Activated CD4-positive, alpha-beta T cell treated with anti-CD3 and anti-CD28 coated beads, Interleukin-2, amount 50 U/mL, for 16 hours (primary cell): ENCODE measurements around the gene LTA.

Source experiments
- DNase-seq: peaks from one replicate; pipeline ENCODE4 v3.0.0-alpha.2; 2020

Gene LTA

DNA sequence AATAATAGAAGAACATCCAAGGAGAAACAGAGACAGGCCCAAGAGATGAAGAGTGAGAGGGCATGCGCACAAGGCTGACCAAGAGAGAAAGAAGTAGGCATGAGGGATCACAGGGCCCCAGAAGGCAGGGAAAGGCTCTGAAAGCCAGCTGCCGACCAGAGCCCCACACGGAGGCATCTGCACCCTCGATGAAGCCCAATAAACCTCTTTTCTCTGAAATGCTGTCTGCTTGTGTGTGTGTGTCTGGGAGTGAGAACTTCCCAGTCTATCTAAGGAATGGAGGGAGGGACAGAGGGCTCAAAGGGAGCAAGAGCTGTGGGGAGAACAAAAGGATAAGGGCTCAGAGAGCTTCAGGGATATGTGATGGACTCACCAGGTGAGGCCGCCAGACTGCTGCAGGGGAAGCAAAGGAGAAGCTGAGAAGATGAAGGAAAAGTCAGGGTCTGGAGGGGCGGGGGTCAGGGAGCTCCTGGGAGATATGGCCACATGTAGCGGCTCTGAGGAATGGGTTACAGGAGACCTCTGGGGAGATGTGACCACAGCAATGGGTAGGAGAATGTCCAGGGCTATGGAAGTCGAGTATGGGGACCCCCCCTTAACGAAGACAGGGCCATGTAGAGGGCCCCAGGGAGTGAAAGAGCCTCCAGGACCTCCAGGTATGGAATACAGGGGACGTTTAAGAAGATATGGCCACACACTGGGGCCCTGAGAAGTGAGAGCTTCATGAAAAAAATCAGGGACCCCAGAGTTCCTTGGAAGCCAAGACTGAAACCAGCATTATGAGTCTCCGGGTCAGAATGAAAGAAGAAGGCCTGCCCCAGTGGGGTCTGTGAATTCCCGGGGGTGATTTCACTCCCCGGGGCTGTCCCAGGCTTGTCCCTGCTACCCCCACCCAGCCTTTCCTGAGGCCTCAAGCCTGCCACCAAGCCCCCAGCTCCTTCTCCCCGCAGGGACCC lies 2.3 kb downstream of the LTA start:
- DNase-seq, result peak; percentile 59

DNA sequence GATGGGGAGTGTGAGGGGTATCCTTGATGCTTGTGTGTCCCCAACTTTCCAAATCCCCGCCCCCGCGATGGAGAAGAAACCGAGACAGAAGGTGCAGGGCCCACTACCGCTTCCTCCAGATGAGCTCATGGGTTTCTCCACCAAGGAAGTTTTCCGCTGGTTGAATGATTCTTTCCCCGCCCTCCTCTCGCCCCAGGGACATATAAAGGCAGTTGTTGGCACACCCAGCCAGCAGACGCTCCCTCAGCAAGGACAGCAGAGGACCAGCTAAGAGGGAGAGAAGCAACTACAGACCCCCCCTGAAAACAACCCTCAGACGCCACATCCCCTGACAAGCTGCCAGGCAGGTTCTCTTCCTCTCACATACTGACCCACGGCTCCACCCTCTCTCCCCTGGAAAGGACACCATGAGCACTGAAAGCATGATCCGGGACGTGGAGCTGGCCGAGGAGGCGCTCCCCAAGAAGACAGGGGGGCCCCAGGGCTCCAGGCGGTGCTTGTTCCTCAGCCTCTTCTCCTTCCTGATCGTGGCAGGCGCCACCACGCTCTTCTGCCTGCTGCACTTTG lies 3.3 kb downstream of the LTA start, which contains the start of gene TNF:
Gene TNF, plus strand, starts transcription at position 231 of the 567 bp plus-strand sequence. Its CDS starts 177 bp downstream, at position 408.
- DNase-seq, result peak; percentile 96

DNA sequence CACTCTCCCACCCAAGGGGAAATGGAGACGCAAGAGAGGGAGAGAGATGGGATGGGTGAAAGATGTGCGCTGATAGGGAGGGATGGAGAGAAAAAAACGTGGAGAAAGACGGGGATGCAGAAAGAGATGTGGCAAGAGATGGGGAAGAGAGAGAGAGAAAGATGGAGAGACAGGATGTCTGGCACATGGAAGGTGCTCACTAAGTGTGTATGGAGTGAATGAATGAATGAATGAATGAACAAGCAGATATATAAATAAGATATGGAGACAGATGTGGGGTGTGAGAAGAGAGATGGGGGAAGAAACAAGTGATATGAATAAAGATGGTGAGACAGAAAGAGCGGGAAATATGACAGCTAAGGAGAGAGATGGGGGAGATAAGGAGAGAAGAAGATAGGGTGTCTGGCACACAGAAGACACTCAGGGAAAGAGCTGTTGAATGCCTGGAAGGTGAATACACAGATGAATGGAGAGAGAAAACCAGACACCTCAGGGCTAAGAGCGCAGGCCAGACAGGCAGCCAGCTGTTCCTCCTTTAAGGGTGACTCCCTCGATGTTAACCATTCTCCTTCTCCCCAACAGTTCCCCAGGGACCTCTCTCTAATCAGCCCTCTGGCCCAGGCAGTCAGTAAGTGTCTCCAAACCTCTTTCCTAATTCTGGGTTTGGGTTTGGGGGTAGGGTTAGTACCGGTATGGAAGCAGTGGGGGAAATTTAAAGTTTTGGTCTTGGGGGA lies 4.0 kb downstream of the LTA start:
- DNase-seq, result no peak

DNA sequence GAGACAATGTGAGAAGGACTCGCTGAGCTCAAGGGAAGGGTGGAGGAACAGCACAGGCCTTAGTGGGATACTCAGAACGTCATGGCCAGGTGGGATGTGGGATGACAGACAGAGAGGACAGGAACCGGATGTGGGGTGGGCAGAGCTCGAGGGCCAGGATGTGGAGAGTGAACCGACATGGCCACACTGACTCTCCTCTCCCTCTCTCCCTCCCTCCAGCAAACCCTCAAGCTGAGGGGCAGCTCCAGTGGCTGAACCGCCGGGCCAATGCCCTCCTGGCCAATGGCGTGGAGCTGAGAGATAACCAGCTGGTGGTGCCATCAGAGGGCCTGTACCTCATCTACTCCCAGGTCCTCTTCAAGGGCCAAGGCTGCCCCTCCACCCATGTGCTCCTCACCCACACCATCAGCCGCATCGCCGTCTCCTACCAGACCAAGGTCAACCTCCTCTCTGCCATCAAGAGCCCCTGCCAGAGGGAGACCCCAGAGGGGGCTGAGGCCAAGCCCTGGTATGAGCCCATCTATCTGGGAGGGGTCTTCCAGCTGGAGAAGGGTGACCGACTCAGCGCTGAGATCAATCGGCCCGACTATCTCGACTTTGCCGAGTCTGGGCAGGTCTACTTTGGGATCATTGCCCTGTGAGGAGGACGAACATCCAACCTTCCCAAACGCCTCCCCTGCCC lies 4.9 kb downstream of the LTA start:
- DNase-seq, result peak; percentile 81

DNA sequence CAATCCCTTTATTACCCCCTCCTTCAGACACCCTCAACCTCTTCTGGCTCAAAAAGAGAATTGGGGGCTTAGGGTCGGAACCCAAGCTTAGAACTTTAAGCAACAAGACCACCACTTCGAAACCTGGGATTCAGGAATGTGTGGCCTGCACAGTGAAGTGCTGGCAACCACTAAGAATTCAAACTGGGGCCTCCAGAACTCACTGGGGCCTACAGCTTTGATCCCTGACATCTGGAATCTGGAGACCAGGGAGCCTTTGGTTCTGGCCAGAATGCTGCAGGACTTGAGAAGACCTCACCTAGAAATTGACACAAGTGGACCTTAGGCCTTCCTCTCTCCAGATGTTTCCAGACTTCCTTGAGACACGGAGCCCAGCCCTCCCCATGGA lies 5.5 kb downstream of the LTA start:
- DNase-seq, result no peak

DNA sequence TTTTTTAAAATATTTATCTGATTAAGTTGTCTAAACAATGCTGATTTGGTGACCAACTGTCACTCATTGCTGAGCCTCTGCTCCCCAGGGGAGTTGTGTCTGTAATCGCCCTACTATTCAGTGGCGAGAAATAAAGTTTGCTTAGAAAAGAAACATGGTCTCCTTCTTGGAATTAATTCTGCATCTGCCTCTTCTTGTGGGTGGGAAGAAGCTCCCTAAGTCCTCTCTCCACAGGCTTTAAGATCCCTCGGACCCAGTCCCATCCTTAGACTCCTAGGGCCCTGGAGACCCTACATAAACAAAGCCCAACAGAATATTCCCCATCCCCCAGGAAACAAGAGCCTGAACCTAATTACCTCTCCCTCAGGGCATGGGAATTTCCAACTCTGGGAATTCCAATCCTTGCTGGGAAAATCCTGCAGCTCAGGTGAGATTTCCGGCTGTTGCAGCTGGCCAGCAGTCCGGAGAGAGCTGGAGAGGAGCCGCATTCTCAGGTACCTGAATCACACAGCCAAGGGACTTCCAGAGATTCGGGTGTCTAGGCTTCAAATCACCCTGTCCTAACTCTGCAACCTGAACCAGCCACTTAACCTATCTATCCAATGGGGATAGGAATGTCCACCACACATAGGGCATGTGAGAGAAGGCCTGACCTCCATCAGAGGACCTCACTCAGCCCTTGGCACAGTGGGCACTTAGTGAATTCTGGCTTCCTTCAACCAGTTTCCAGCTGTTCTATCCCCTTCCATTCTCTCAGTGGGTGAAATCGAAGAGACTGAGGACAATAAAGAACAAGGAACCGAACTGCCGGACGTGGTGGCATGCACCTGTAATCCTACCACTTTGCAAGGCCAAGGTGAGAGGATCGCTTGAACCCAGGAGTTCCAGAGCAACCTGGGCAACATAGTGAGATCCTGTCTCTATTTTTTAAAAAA lies 6.4 kb downstream of the LTA start:
- DNase-seq, result no peak

DNA sequence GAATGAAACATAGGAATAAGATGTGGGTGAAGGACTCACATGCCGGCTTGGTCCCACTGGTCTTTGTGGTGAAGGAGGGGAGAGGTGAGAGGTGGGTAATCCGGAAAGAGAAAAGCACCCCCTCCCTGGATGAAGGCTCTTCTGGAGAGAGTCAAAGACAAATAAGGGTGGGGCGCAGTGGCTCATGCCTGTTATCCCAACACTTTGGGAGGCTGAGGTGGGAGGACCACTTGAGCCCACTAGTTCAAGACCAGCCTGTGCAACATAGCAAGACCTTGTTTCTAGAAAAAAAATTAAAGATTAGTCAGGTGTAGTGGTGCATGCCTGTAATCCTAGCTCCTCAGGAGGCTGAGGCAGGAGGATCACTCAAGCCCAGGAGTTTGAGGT lies 7.0 kb downstream of the LTA start:
- no peak for DNase-seq

DNA sequence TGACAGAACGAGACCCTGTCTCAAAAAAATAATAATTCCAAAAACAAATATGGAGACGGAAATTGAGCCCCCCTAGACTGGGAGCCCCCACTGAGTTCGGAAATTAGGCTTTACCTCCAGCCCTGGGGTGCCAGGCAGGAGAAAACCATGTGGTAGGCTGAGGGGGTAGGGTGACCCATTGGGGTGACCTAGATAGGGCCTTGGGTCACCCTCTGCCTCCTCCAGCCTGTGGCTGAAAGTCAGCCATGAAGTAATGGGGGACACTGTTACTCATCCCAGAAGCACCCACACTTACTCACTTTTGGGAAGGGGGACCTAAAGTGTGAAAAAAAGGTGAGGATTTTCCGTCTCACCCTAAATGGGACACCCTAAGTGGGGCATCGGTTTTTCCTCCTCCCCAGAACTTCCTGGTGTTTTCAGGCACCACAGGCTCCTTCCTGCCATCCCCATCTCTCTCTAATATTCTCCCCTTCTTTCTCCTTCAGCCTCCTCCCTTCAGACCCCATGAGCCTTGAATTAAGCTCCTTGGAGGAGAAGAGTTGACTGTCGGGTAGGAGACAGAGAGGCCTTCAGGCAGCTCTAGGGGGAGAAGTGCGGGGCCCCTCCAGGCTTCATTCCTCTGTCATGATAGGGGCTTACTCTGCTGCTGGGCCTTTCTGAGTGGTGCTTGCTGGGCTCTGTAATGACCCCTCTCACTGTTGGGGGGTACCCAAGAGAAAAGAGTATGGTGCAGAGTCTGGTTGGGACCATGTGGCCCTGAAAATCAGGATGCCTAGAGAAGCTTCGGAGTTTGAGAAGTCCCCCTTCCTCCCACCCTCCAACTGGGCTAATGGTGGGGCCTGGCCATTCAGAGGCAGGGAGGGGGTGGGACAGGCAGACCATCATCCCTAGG lies 7.7 kb downstream of the LTA start:
- peak; percentile 53 for DNase-seq

DNA sequence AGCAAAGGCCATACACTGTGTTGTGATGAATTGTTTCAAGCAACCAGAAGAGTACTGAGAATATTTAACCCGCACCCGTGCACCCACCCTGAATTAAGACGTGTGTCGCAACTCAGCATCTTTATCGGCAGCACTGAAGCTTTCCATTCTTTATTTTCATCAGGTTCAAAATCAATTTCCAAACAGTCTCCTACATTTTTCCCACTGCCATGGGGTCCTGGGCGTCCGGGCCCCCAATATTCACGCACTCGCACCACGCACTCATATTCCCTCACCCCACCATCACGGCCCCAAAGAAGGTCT lies 8.3 kb downstream of the LTA start:
- DNase-seq, result no peak

DNA sequence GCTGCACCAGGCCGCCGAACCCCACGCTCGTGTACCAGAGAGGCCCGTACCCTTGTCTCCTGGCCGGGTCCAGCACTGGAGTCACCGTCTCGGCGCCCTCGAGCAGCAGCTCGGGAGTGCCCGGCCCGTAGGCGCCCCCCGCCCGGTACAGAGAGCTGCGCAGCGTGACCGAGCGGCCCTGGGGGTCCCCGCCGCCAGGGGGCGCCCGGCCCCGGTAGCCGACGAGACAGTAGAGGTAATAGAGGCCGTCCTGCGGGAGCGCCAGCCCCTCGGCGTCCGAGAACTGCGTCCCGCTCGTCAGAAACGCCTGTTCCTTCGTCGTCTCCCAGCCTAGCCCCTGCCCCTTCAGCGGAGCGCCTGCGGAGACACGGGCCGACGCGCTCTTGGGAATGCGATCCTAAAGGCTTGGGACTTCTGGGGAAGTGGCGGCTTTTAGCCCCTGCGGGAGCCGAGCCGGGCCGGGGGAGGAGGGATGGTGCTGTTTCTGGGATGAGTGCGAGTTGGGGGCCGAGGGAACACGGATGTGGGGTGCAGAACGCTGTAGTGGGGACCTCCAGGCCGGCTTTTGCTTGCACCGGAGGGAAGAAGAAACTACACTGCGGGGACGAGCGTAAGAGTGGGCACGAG lies 8.8 kb downstream of the LTA start:
- peak; percentile 92 for DNase-seq

DNA sequence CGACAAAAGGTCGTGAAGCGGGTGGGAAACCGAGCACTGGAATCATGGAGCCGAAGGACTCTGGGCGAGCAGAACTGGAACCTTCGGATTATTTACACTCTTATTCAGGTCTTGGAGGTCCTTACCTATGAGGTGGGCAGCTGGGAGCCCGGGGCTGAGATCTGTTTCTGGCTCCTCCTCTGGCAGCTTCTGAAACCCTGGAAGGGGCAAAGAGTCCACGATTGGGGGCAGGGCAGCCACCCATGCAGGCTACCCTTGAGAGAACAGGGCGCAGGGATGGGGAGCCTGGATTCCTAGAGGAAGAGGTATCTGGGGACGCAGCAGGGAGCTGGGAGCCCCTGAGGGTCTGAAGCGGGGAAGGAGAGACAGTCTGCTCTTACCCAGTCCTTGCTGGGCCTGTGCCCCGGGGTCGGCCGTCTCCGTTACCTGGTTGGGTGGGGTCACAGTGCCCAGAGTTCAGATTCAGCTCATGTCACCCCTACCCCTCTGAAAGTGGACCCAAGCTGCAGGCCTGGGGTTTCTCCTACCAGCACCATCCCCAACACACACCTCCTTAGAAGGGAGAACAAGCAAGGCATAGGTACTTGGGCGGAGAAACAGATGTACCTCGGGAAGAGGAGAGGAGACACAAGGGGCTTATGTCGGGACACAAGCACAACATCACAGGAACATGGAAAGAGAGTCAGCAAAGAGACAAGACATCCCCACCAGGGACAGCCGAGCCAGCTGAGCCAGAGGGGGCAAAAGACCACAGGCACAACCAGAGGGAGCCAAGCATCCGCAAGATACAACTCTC lies 9.5 kb downstream of the LTA start:
- DNase-seq, result no peak

DNA sequence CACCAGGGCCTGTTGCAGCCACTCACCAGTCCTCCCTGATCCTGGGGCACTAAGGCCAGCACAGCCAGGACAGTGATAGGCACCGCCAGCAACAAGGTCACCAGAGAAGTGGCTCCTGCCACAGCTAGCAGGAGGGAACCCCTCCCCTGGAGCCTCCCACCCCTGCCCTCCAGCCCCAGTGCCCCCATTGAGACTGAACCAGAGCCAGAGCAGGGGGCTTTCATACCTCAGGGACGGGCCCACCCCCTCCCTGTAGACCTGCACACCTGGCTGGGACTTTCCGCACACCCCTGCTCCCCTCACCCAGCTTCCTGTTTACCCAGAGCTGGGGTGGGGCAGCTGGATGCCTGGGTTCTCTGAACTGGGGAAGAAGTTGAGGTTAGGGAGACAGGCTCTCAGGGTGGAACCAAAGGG lies 10.1 kb downstream of the LTA start, which contains the start of gene LTB:
Gene LTB, minus strand, starts transcription at position 195 of the 414 bp plus-strand sequence. Its CDS starts 7 bp downstream, at position 188.
- DNase-seq, result peak; percentile 70

DNA sequence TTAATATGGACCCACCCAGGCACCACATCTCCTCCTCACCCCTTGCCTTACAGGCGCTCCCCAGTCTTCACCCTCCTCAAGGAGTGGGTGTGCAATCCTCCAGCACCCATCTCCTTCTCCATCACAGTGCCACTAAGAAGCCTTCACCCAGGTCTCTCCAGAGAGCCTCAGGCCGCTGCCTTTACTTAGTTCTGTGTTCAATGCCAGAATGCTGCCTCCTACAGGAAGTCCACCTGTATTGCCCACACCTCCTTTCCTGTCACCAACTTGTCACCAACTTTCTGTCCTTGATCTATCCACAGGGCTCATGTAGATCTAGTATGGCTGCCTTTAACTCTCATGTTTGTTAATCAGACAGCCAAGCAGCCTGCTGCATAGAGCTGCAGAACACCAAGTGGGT lies 13.4 kb downstream of the LTA start:
- DNase-seq, result peak; percentile 82

DNA sequence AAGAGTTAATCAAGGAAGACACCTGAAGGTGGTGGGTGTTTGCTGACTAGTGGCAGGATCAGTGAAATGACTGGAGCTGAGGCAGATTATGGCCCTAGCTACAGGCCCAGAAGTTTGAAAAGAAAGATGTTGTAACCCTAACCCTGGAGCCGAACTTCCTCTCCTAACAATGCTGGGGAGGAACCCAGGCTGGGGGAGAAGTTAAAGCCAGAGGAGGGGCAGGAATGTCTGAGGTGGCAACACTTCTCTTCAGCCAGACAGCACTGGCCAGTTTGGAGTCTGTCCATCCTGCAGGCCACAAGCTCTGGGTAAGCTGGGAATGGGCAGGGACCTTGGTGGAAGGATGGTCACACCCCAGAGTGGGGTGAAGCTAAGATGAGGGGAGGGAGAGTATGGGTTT lies 13.9 kb downstream of the LTA start, which contains the start of gene LST1:
Gene LST1, plus strand, starts transcription at position 270 of the 400 bp plus-strand sequence. CDS start 1,023 bp downstream, outside the sequence.
- no peak for DNase-seq

DNA sequence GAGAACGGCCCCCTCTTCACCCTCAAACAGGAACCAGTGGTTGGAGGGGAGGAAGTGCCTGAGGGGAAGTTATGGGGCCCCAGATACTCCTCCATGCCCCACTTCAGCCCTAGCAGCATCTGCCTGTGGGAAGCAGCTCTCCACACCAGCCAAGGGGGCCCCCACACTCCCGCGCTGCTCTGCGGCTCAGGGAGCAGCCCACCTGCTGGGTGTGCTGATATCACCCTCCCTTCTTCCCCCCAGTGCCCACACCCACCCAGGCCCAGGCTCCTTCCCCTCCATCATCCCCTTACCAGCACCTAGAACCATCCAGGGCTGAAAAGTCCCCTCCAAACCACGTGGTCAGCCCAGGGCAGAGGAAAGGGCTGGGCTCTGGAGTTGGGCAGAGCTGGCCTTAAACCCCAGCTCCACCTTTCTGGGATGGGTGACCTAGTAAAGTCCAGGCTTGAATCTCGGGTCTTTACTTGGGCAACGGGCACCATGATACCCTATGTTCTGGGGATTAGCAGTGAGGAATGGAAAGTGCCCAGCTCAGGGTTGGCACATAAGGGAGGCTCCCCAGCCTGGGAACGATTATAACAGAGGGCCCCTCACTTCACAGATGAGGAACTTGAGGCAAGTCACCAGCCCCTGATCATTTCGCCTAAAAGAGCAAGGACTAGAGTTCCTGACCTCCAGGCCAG lies 14.7 kb downstream of the LTA start:
- peak; percentile 51 for DNase-seq

DNA sequence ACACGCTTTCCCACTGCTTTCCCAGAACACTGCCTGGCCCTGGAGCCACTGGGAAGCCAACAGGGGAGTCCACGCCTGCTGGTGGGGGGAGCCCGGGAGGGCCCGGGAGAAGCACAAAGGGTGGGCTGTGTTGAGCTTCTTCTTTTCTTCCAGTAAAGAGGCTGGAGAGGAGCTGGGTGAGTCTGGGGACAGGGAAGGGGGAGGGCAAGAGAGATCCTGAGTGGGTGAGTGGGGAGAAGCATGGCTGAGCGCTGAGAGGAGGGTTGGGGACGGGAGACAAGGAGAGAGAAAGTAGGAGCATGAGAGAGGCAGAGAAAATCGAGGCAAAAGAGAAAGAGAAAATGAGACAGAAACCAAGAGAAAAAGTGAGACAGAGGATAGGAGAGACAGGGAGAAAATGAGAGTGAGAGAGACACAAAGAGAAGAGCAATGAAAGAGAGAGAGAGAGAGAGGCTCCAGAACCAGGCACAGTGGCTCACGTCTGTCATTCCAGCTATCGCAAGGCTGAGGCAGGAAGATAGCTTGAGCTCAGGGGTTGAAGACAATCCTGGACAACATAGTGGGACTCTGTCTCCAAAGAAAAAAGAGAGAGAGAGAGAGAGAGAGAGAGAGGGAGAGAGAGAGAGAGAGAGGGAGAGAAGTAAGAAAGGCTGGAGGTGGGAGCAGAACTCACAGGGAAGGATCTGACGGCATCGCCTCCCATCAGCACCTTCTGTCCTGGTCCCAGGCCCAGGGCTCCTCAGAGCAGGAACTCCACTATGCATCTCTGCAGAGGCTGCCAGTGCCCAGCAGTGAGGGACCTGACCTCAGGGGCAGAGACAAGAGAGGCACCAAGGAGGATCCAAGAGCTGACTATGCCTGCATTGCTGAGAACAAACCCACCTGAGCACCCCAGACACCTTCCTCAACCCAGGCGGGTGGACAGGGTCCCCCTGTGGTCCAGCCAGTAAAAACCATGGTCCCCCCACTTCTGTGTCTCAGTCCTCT lies 16.0 kb downstream of the LTA start:
- DNase-seq, result peak; percentile 42

DNA sequence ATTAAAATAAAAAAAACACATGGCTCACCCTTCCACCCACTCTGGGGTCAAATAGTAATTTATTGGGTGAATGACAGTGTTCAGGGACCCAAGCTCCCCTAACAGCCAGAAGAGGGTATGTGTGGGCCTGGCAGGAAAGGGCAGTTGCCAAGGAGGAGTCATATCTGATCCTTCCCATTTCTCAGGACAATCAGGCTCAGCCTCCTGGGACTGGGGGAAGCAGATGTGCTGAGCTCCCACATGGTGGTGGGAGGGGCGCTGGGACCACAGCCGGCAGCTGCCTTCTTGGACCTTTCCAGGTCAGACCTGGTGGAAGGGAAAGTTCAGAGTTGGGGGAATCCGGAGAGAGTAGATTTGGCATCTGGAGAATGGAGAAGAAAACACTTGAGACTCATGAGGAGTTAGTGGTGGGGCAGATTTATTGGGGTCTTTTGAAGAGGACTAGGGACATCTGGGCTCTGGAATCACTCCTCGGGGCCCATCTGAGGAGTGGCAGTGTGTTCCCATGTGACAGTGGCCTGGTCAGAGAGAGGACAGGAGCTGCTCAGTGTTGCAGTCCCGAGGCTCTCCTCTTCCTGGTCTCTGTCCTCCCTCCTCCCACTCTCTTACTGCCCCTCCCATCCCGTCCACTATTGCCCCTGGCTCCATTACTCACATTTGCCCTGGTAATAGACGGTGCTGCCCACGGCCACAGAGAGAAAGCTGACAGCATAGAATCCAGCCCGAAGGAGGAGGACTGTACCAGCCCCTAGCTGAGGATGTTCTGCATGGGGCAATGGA lies 17.0 kb downstream of the LTA start:
- DNase-seq, result no peak
